ENCODE data around the gene ABHD11. TPM values are rescaled to one million over a fixed set of nuclear protein-coding genes. Genes with fewer than 3 reads are reported as not detected.
A peak's percentile ranks its signal among the peaks of the same experiment; 100 is the strongest.
"Not testable (repeated sequence)": the region's sequence is repeated elsewhere in the genome, so short reads cannot be mapped to it uniquely, and the experiment has no call there.

The ABHD11 gene
- total RNA-seq, 4 donors from 2014 or later, result 39.5 to 75.8 (median 67.1) TPM

DNA sequence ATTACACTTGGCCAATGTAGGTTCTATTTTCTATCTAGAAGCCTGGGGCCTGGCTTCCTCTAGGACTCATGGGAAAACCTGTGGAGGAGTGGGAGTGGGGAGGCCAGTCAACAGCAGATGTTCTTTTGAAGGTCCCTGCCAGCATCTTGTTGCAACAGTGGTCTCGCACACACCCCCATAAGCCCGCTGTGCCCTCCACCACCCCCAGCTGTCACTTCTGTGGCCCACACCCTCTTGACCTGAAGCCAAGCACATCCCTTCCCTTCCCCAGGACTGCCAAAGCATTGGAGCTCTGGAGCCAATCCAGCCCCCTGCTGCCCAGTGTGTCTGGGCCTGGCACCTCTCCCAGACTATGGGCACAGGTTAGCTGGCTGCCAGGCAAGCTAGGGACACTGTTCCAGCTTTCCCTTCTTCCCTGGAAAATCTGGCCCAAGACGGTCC, 17.2 kb downstream of the ABHD11 start:
- Histone ChIP-seq H3K9me3 (no peaks in the 10 kb centered on the region), H3K36me3 (no peaks in the 10 kb centered on the region), H3K27ac (peak overlapping the region in 2 of 3 donors; percentile 17 to 24), H3K4me1 (peaks cover 12 to 29% of the 10 kb centered on the region in 2 donors), H3K27me3 (no peaks in the 10 kb centered on the region), H3K4me3 (replicated peaks in 1 of 3) (no peak overlapping the region)
- intact Hi-C loops (cut with DNase I), result no loop called here
- WGBS, 2 donors, result 21 to 57% methylated on average over 2 to 3 of the region's 3 CpGs
- peak; percentile 95 to 96 for DNase-seq
- TF ChIP-seq, protein P1, sequence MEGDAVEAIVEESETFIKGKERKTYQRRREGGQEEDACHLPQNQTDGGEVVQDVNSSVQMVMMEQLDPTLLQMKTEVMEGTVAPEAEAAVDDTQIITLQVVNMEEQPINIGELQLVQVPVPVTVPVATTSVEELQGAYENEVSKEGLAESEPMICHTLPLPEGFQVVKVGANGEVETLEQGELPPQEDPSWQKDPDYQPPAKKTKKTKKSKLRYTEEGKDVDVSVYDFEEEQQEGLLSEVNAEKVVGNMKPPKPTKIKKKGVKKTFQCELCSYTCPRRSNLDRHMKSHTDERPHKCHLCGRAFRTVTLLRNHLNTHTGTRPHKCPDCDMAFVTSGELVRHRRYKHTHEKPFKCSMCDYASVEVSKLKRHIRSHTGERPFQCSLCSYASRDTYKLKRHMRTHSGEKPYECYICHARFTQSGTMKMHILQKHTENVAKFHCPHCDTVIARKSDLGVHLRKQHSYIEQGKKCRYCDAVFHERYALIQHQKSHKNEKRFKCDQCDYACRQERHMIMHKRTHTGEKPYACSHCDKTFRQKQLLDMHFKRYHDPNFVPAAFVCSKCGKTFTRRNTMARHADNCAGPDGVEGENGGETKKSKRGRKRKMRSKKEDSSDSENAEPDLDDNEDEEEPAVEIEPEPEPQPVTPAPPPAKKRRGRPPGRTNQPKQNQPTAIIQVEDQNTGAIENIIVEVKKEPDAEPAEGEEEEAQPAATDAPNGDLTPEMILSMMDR (IDR thresholded peaks at IDR 0.05), result peak in 2 of 6 experiments; percentile 8 to 15
- no peak for TF ChIP-seq POLR2A (IDR thresholded peaks at IDR 0.05)

DNA sequence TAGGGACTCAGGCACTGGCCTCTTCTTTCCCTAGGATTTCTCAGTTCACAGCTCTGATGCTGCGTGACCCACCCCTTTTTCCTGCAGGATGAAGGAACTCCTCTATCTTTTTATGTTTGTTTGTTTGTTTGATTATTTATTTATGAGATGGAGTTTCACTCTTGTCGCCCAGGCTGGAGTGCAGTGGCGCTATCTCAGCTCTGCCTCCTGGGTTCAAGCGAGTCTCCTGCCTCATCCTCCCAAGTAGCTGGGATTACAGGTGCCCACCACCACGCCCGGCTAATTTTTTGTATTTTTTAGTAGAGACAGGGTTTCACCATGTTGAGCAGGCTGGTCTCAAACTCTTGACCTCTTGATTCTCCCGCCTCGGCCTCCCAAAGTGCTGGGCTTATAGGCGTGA, 18.2 kb downstream of the ABHD11 start:
- H3K9me3 ChIP-seq; H3K27me3 ChIP-seq; H3K36me3 ChIP-seq; DNase-seq; H3K27ac ChIP-seq; H3K4me3 ChIP-seq (replicated peaks in 1 of 3); intact Hi-C loops (cut with DNase I): not testable (repeated sequence)
- 95 to 96% methylated on average over 9 of the region's 9 CpGs for WGBS, 2 donors
- peaks cover 12 to 29% of the 10 kb centered on the region in 2 donors for H3K4me1 ChIP-seq

- H3K27me3 ChIP-seq, result no peaks in the 10 kb centered on the region
- TF ChIP-seq, protein P1 (IDR thresholded peaks at IDR 0.05), result no peak
- no peak for TF ChIP-seq POLR2A (IDR thresholded peaks at IDR 0.05)
- H3K36me3 ChIP-seq, result no peaks in the 10 kb centered on the region
- intact Hi-C loops (cut with DNase I), result no loop called here
- peaks cover 12 to 29% of the 10 kb centered on the region in 2 donors for H3K4me1 ChIP-seq
- DNase-seq, result peak; percentile 44 to 47
- no peaks in the 10 kb centered on the region for H3K9me3 ChIP-seq
- H3K27ac ChIP-seq, result no peak overlapping the region
- WGBS, 2 donors, result 15 to 26% methylated on average over 6 to 10 of the region's 16 CpGs
- H3K4me3 ChIP-seq (replicated peaks in 1 of 3), result peak overlapping the region in 1 of 3 donors; percentile 19
These were observed 18.8 kb downstream of the ABHD11 start for GRCh38 chr7:73719806-73720169.

DNA sequence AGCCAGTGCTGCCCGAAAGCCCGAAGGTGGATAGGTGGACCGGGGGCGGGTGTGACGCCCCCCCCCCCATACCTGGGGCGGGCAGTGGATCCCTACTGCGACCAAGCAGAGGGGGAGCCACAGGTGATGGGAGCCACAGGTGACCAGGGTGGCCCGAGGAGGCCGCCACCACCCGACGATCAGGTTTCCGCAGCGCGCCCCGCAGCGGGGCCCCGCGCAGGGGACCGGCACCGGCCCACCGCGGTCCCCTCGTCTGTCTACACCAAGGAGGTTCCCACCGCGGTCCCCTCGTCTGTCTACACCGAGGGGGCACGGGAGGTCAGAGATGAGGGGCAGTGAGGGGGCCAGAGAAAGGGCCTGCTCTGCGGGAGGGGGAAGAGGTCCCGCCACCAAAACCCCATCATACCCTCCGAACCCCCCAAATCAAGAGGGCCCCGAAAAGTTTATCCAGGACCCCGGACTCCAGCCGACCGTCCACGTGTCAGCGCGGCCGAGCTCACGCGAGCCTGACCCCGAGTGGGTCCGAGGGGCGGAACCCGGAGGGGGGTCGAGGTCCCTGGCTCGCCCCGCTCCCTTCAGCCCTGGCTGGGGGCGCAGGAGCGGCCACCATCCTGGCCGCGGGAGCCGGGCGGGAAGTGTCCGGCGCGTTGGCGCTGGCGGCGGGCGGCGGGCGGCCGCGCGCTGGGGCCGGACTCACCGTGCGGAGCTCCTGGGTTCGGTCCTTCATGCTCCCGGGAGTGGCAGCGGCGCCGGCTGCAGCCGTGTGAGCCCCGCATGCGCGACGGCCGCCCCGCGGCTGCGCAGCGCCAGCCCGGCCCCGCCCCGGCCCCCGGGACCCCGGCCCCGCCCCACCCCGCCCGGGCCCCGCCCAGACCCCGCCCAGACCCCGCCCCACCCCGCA, 19.4 kb downstream of the ABHD11 start, which contains the start of gene STX1A:
Gene STX1A (minus strand): TSS at position 765 of the 901 bp plus-strand sequence. CDS start 38 bp downstream, at position 727.
- WGBS, 2 donors, result 0 to 4% methylated on average over 6 to 40 of the region's 96 CpGs

GRCh38 chr7:73718438-73718881, 20.1 kb downstream of the ABHD11 start:
- H3K27ac ChIP-seq, result no peak overlapping the region
- H3K36me3 ChIP-seq, result no peaks in the 10 kb centered on the region
- no peaks in the 10 kb centered on the region for H3K27me3 ChIP-seq
- TF ChIP-seq, protein P1 (IDR thresholded peaks at IDR 0.05), result no peak
- no peak for TF ChIP-seq POLR2A (IDR thresholded peaks at IDR 0.05)
- intact Hi-C loops (cut with DNase I), result no loop called here
- DNase-seq, result no peak
- peaks cover 12 to 29% of the 10 kb centered on the region in 2 donors for H3K4me1 ChIP-seq
- 50 to 59% methylated on average over 7 to 9 of the region's 9 CpGs for WGBS, 2 donors
- no peaks in the 10 kb centered on the region for H3K9me3 ChIP-seq
- H3K4me3 ChIP-seq (replicated peaks in 1 of 3), result peak overlapping the region in 1 of 3 donors; percentile 89

More for the DNA sequence above, 19.4 kb downstream of the ABHD11 start, which contains the start of gene STX1A:
- intact Hi-C loops (cut with DNase I), result no loop called here
- DNase-seq, result peak; percentile 70 to 71
- Histone ChIP-seq H3K4me3 (replicated peaks in 1 of 3) (peak within 1 kb of the TSS; percentile 47 to 89 (median 88)), H3K4me1 (peaks cover 12 to 29% of the 10 kb centered on the region in 2 donors), H3K27me3 (no peaks in the 10 kb centered on the region), H3K9me3 (no peaks in the 10 kb centered on the region), H3K36me3 (no peaks in the 10 kb centered on the region), H3K27ac (no peak within 1 kb of the TSS)
- peak in 1 of 2 donors; percentile 68 for TF ChIP-seq POLR2A (IDR thresholded peaks at IDR 0.05)
- TF ChIP-seq, protein P1 (IDR thresholded peaks at IDR 0.05), result no peak

All from thyroid gland (tissue), 4 donors.